ENCODE data around the gene POU6F2.

DNA sequence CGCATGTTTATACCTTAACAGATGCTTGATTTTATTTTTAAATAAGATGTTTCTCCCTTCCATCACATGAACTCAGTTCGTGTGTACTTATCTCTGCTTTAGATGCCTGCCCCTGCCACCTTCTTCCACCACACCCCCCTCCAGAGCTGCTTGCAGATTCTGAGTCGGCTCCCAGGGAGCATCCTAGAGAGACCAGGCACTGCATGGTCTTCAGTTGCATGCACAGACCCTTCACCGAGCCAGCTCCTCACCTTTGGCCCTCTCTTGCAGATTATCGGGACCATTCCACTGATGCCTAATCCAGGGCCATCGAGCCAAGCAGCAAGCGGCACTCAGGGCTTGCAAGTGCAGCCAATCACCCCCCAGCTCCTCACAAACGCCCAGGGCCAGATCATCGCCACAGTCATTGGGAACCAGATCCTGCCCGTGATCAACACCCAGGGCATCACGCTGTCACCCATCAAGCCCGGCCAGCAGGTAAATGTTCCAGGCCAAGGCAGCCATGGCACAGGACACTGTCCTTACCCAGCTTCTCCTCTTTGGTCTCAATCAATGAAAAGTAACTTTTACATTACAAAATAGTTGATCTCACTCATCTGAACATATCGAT is 455.2 kb downstream of the POU6F2 start:
- TF ChIP-seq, protein P1, sequence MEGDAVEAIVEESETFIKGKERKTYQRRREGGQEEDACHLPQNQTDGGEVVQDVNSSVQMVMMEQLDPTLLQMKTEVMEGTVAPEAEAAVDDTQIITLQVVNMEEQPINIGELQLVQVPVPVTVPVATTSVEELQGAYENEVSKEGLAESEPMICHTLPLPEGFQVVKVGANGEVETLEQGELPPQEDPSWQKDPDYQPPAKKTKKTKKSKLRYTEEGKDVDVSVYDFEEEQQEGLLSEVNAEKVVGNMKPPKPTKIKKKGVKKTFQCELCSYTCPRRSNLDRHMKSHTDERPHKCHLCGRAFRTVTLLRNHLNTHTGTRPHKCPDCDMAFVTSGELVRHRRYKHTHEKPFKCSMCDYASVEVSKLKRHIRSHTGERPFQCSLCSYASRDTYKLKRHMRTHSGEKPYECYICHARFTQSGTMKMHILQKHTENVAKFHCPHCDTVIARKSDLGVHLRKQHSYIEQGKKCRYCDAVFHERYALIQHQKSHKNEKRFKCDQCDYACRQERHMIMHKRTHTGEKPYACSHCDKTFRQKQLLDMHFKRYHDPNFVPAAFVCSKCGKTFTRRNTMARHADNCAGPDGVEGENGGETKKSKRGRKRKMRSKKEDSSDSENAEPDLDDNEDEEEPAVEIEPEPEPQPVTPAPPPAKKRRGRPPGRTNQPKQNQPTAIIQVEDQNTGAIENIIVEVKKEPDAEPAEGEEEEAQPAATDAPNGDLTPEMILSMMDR (IDR thresholded peaks at IDR 0.05) = no peak
- no peak for TF ChIP-seq POLR2A (IDR thresholded peaks at IDR 0.05)
